Measurements from ENCODE around the gene GNAQ.
A peak's percentile ranks its signal among the peaks of the same experiment; 100 is the strongest.
"Not testable (repeated sequence)": the region's sequence is repeated elsewhere in the genome, so short reads cannot be mapped to it uniquely, and the experiment has no call there.

The GNAQ gene

DNA sequence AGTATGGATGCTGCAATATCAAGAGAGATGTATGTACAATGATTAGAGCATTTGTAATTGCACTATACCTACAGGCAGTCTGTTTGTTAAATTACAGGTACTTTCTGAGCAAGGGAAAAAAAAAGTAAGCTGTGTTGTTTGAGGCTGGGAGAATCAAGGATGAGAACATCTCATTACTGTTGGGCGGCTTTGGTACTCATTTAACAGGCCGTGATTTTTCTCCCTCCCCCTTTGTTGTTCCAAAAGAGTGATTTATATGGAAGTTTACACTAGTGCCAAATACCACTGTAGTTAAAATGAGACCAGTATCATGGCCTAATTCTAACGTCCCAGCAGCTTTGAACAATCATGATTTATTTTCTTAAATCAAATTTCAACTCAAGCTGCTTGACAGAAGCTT, 312.3 kb downstream of the GNAQ start:
- DNase-seq, result no peak

DNA sequence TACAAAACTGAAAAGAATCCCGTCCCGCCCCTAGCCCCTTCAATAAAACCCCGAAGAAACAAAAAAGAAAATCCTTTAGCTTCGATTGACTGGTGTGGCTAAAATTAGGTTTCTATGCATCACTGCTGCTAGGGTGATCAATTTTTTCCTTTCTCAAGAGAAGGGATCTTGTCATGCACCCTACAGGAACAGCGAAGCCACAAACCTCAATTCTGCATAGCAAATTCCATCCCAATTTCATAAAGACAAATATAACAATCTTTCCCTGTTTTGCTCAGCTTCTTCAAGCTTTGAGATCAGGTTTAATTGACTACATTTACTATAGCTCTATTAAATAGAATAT, 313.3 kb downstream of the GNAQ start:
- not testable (repeated sequence) for DNase-seq

DNA sequence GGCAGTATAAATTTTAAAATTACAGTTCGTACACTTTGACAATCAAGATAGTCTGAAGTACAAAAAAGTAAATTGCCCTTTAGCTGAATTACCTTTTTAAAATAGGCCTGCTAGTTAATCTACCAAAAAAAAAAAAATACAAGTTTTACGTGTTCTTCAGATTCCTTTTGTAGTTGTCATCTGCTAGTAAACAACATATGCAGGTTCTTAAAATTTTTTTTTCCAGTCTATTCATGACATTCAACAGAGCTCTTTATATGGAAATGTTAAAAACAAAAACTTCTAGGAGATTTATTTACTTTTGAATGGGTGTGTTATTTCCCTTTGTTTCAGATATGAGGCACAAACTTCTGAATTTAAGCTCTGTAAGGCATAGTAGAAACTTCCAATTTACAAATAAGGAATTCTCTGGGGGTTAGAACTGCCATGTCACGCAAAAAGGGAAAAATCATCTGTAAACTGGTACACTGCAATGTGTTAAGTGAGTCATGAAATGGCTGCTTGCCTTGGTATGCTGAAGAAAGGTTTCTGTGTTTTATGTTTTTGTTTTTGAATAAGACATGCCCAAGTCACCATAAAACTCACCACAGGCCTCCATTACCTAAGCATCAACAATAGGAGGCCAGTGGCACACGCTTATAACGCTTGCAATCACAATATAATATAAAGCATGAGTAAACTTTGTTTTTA, 313.9 kb downstream of the GNAQ start:
- not testable (repeated sequence) for DNase-seq

DNA sequence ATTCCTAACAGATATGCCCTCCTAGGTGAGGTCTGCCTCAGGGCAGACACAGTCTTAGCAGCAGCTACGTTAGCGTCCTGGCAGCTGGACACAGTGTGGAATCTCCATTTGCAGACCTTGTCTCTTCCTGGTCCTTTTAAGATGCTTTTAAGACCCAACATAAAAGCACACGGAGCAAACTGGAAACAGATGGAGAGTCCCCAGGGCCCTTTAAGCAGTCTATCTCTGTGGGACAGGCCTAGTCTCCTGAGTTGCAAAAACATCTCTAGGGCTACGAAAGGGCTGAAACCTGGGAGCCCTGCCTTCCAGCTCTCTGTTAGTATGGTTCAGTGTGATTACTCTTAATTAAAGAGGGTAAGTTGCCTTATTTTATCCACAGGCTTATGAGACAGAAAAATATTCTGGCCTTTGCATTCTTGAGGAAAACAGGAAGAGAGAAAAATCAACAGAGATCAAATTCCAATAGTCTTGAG, 317.5 kb downstream of the GNAQ start:
- DNase-seq, result no peak

DNA sequence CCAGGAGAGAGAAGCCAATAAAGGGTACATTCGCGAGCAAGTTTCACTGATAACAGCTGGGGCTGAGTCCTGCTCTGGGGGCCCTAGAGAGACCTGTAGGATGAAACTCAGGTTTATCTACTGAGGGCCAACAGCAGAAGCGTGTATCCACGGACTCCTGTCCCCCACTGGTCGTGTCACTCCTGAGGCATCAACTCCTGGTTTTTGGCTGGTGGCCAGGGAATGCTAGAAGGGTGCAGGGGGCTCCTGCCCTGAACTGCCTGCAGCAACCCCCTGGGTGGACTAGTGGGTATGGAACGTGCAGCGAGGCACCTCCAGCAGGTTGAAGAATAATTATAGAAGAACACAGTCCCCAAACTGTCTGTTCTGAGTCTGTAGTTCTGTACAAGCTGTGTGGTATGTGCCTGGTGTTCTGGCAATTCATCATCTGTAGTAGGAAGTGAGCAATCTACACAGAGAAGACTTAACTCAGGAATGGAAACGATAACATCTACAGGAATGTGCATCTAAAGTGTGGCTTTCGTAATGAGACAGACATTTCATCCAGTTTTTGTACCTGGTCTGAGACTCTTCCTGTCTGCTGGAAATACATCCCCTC, 319.0 kb downstream of the GNAQ start:
- no peak for DNase-seq

DNA sequence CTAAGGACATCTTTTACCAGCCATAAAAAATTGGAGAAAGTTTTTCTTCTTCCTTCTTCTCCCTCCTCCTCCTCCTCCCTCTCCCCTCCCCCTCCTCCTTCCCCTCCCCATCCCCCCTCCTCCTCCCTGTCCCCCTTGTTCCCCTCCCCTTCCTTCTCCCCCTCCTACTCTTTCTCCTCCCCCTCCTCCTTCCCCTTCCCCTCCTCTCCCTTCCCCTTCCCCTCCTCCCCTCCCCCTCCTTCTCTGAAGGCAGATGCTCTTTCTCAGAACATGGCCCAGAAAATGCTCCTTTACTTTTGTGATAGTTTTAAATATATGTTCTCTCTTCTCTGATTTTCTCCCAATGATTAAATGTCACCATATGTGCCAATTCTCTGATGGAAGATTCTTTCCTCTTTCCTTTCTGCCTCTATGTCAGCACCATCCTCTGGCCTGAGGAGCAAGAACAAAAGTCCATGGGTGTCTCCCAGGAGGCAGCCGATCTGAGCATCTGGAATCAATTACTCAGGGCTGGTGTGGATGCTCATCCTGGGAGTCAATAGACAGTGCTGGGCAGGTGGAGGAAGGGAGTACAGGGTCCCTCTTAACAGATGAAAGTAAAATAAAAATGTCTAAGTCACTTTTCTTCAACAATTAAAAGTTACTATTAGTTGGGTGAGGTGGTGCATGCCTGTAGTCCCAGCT, 320.5 kb downstream of the GNAQ start:
- DNase-seq, result no peak

DNA sequence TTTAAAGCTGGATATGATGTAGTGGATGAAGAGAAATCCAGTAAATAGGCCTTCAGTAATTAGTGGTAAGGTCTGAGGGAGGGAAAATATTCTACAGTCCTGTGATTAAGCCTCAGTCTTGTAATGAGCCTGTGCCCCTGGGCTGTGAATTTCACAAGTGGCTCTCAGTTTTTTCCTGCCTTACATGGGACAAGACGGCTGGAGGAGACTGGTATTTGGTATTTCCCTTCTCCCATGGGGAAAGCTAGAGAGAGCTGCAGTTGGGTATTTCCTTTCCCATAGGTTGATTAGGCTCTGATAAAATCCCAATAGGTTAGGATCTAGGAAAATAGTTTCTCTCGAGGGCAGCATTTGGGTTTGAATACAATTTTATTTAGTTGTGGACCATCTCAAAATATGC, 321.3 kb downstream of the GNAQ start:
- DNase-seq, result peak; percentile 34 to 77

DNA sequence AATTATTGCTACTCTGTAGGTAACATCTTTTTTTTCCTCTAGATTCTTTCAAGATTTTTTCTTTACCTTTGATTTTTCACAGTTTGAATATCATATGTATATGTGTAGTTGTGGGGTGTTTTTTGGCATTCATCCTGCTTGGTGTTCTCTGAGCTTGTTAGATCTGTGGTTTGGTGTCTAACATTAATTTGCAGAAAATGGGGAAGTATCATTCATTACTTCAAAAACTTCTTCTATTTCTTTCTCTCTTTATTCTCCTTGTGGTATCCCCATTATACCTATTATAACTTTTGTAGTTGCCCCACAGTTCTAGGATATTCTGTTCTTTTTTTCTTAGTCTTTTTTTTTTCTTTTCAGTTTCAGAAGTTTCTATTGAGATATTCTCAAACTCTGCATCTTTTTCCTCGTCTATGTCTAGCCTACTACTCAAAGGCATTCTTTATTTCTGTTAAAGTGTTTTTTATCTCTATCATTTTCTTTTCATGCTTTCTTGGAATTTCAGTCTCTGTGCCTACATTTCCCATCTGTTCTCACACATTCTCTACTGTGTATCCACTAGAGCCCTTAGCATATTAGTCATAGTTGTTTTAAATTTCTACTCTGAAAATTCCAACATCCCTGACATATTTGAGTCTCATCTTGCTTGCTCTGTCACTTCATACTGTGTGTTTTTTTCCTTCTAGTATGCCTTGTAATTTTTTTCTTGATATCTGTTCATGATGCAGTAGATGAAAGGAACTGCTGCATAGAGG, 323.4 kb downstream of the GNAQ start:
- no peak for DNase-seq

DNA sequence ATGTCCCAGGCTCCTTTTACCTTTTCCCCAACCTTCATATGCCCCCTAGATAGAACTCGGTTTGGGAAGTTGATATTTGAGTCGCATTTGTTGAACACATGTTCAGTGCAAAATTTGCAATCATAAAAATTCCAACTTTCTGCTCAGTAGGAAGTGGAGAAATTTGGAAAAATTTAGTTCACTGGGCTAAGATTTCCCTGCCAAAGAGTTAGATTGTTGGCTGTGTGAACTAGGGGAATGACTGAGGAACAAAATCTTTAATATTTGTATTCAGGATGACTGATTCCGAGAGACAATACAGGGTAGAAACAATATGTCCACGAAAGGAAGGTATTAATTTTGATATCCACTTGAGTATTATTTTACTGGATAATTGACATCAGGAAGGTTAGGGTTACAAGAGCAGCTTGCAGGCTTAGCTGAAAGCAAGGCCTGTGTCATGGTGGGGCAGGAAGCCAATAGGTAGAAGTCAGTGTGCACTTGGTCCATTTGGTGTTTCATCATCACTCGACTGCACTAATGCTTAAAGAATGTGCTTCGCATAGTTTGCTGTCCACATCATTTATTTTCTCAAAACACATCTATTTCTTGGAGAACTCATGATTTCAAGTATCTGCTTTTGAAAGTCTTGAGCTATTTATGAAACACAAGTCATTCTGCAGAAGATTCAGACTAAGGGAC, 324.1 kb downstream of the GNAQ start:
- DNase-seq, result peak; percentile 45 to 49

DNA sequence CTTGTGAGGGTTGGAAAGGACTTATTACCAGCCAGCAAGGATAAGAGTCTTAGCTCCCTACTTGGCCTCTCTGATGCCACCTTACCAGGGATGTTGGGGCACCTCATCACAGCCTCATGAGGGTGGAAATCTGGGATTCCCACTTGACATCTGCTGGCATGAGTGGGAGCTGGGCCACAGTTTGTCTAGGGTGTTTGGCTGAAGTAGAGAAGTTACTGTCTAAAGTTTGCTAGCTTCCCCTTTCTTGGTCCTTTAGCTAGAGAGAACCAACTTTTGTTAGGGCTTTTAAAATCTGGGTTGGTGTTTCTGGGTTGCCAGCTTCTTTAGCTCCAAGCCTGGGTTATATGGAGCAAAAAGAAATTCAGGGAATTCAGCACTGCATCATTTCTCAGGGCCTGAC, 326.0 kb downstream of the GNAQ start:
- peak; percentile 47 to 66 for DNase-seq

DNA sequence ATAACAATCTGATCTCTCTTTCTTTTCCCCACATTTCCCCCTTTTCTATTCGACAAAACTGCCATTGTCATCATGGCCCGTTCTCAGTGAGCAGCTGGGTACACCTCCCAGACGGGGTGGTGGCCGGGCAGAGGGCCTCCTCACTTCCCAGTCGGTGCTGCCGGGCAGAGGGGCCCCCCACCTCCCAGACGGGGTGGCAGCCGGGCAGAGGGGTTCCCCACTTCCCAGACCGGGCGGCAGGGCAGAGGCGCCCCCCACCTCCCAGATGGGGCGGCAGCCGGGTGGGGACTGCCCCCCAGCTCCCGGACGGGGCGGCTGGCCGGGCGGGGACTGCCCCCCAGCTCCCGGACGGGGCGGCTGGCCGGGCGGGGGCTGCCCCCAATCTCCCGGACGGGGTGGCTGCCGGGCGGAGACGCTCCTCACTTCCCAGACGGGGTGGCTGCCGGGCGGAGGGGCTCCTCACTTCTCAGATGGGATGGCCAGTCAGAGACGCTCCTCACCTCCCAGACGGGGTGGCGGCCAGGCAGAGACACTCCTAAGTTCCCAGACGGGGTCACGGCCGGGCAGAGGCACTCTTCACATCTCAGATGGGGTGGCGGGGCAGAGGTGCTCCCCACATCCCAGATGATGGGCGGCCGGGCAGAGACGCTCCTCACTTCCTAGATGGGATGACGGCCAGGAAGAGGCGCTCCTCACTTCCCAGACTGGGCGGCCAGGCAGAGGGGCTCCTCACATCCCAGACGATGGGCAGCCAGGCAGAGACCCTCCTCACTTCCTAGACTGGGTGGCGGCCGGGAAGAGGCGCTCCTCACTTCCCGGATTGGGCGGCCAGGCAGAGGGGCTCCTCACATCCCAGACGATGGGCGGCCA, 328.9 kb downstream of the GNAQ start:
- DNase-seq, result not testable (repeated sequence)

DNA sequence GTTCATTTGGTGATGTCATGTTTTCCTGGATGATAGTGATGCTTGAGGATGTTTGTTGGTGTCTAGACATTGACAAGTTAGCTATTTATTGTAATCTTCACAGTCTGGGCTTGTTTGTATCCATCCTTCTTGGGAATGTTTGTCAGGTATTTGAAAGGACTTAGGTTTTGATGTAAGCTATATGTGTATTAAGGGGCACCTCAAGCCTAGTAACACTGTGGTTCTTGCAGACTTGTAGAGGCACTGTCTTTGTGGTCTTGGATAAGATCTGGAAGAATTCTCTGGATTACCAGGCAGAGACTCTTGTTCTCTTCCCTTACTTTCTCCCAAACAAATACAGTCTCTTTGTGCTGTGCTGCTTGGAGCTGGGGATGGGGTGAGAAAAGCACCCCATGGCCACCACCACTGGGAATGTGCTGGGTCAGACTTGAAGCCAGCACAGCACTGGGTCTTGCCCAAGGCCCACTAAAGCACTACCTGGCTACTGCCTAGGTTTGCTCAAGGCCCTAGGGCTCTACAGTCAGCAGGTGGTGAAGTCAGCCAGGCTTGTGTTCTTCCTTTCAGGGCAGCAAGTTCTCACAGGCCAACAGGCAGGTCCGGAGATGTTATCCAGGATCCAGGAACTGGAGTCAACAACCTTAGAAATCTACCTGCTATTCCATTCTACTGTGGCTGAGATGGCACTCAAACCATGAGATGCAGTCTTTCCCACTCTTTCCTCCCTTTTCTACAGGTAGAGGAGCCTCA, 334.2 kb downstream of the GNAQ start:
- no peak for DNase-seq

DNA sequence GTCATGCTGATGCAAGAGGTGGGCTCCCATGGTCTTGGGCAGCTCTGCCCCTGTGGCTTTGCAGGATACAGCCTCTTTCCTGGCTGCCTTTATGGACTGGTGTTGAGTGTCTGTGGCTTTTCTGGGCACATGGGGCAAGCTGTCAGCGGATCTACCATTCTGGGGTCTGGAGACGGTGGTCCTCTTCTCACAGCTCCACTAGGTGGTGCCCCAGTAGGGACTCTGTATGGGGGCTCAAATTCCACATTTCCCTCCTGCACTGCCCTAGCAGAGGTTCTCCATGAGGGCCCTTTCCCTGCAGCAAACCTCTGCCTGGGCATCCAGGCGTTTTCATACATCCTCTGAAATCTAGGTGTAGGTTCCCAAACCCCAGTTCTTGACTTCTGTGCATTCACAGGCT, 340.9 kb downstream of the GNAQ start:
- DNase-seq, result not testable (repeated sequence)

DNA sequence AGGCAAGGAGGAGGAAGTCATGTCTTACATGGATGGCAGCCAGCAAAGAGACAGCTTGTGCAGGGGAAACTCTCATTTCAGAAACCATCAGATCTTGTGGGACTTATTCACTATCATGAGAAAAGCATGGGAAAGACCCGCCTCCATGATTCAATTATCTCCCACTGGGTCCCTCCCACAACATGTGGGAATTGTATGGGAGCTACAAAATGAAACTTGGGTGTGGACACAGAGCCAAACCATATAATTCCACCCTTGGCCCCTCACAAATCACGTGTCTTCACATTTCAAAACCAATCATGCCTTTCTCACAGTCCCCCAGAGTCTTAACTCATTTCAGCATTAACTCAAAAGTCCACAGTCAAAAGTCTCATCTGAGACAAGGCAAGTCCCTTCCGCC, 341.5 kb downstream of the GNAQ start:
- DNase-seq, result peak in 1 of 2 donors; percentile 85

DNA sequence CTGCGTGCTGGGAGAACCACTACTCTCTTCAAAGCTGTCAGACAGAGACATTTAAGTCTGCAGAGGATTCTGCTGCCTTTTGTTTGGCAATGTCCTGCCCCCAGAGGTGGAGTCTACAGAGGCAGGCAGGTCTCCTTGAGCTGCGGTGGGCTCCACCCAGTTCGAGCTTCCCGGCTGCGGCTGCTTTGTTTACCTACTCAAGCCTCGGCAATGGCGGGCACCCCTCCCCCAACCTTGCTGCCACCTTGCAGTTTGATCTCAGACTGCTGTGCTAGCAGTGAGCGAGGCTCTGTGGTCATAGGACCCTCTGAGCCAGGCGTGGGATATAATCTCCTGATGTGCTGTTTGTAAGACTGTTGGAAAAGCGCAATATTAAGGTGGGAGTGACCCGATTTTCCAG, 343.9 kb downstream of the GNAQ start:
- DNase-seq, result not testable (repeated sequence)

DNA sequence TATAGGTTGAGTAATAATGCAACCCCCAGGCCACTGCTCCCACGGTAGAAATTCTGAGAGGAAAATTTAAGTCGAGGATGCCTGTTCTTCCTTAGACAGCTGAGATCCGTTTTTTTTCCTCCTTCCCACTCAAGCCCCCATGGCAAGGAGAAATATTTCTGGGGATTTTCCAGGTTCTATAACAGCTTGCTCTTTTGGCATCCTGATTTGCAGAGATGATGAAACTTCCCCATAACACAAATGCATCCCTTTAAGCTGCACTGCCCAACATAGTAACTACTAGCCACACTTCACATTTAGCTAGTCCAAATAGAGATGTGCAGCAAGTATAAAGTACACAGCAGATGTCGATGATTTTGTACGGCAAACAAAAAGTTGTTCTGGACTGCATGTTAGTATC, 351.0 kb downstream of the GNAQ start:
- peak; percentile 68 to 89 for DNase-seq

DNA sequence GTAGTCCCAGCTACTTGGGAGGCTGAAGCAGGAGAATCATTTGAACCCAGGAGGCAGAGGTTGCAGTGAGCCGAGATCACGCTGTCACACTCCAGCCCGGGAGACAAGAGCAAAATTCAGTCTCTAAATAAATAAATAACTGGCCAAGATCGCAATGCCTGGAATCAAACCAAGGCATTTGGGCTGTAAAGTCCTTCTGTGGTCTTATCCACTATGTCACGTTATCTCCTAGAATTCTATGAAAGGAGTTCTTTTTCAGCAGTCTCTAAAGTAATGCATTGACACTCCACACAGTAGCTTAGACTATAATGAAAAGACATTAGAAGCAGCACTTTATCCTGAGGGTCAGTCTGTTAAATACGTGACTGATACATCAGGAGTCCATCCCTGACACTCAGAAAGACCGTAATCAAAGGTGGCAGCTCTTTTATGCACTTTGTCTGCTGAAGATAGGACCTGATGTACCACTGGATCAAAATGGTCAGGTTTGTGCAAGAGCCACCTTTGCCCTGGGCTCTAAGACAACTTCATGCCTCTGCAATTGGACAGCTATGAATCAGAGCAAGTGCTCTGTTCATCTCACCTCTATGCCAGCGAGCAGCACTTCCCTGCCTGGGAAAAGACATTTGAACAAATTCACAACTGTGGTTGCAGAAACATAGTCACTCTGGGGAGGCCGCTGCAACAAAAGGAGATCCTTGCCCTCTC, 351.8 kb downstream of the GNAQ start:
- peak in 1 of 2 donors; percentile 13 for DNase-seq

DNA sequence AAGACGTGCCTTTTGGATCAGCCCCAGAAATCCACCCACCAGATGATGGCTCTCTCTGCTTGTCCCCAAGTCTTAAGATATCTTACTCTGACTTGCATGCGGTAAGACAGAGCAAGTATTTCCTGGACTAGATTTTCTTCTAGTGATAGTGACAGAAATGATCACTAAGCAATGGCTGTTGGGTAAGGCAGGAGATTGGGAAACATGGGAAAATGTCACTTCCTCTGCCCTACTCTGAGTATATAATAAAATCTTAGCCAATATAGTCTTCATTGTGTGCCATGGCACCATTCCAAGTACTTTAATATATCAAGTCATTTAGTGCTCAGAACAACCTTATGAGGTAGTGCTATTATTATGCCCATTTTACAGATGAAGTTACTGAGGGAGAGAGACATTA, 352.5 kb downstream of the GNAQ start:
- DNase-seq, result peak; percentile 94 to 96

DNA sequence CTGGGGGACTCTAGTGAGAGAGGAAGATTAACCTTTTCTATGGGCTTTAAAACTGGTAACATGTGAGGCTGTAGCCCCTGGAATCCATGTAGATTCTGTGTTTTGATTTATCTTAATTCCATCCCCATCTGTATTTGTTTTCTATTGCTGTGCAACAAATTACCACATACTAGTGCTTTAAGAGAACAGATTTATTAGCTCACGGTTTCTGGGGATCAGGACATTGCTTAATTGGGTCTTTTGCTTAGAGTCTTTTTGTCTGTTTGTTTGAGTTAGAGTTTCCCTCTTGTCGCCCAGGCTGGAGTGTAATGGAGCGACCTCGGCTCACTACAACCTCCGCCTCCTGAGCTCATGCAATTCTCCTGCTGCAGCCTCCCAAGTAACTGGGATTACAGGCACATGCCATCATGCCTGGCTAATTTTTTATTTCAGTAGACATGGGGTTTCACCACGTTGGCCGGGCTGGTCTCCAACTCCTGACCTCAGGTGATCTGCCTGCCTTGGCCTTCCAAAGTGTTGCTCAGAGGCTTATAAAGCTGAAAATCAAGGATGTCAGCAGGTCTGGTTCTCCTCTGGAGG, 353.6 kb downstream of the GNAQ start:
- no peak for DNase-seq

DNA sequence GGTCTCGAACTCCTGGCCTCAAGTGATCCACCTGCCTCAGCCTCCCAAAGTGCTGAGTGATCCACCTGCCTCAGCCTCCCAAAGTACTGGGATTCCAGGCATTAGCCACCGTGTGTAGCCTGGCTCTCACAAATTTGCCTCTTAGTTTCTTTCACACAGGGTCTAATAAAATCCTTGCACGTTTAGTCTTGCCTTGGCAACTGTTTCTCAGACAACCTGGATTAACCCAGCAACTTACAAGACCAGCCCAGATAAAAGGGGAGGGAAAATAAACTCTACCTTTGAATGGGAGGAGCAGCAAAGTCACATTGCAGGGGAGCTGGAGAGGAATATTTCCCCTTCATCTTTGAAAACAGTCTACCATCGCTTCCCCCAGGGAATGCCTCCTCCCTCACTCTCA, 354.2 kb downstream of the GNAQ start:
- no peak for DNase-seq

Measured in inflammatory macrophage treated with lipopolysaccharide for 1 hour (primary cell).